Progenitor cell of endocrine pancreas (in vitro differentiated cells): ENCODE results near the gene STXBP5. TPM values are rescaled to one million over a fixed set of nuclear protein-coding genes. Genes with fewer than 3 reads are reported as not detected.

ENCODE experiments used
- DNase-seq: peaks from one replicate; pipeline ENCODE4 v3.0.0; 2021; ENCODE audit warnings: low spot score; ENCODE audit not compliant: unreplicated experiment
- H3K27ac Mint-ChIP-seq: 2 replicates; pipeline ENCODE4 v1.8.0; 2021; ENCODE audit warnings: mild to moderate bottlenecking, moderate library complexity, mixed read lengths
- H3K27me3 Mint-ChIP-seq: 2 replicates; pipeline ENCODE4 v1.8.0; 2021; ENCODE audit warnings: mixed read lengths
- H3K36me3 Mint-ChIP-seq: 2 replicates; pipeline ENCODE4 v1.8.0; 2022; ENCODE audit warnings: mixed read lengths; ENCODE audit not compliant: insufficient read depth
- H3K4me1 Mint-ChIP-seq: 2 replicates; pipeline ENCODE4 v1.8.0; 2021; ENCODE audit warnings: low read depth, mixed read lengths
- H3K4me3 Mint-ChIP-seq: 2 replicates; pipeline ENCODE4 v1.8.0; 2021; ENCODE audit warnings: low read depth, mild to moderate bottlenecking, moderate library complexity, mixed read lengths
- H3K9me3 Mint-ChIP-seq: 2 replicates; pipeline ENCODE4 v1.8.0; 2021; ENCODE audit warnings: low read depth, mixed read lengths
- CTCF ChIP-seq: fragments of 200-600 bp; sonication (generic); IDR thresholded peaks from one replicate; pipeline ENCODE4 v1.5.0; 2021; ENCODE audit warnings: antibody characterized with exemption, mild to moderate bottlenecking; ENCODE audit not compliant: unreplicated experiment
- total RNA-seq: library from RNA; stranded (reverse); gene quantifications from 2 replicates; pipeline ENCODE4 v1.2.1, GENCODE V29; 2021

The STXBP5 gene
- total RNA-seq, 1 donor from 2014 or later, result 43.0 TPM

DNA sequence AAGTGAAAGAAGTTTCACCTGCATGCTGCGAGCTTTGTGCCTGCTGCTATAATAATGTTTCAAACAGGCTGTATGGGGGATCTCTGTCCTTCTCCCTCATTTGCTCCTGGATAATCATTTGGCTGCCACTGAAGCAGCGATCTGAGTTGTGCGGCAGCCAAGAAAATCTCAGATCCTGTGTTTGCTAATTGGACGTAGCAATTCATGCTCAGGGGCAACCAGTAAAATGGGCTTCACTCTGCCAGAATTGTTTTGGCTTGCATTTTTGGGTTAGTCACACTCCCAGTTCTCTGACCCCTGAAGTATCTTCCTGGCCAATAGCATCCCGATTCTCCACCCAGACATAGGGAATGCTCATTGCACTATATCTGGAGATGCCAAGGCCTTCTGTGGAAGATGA is 13.7 kb upstream of the STXBP5 start:
- no peak for TF ChIP-seq CTCF
- no peaks in the 10 kb centered on the region for H3K27me3 Mint-ChIP-seq
- peaks cover 6% of the 10 kb centered on the region for H3K4me1 Mint-ChIP-seq
- no peak for DNase-seq
- no peaks in the 10 kb centered on the region for H3K9me3 Mint-ChIP-seq
- no peaks in the 10 kb centered on the region for H3K36me3 Mint-ChIP-seq
- H3K4me3 Mint-ChIP-seq, result no peak overlapping the region
- H3K27ac Mint-ChIP-seq, result no peak overlapping the region

DNA sequence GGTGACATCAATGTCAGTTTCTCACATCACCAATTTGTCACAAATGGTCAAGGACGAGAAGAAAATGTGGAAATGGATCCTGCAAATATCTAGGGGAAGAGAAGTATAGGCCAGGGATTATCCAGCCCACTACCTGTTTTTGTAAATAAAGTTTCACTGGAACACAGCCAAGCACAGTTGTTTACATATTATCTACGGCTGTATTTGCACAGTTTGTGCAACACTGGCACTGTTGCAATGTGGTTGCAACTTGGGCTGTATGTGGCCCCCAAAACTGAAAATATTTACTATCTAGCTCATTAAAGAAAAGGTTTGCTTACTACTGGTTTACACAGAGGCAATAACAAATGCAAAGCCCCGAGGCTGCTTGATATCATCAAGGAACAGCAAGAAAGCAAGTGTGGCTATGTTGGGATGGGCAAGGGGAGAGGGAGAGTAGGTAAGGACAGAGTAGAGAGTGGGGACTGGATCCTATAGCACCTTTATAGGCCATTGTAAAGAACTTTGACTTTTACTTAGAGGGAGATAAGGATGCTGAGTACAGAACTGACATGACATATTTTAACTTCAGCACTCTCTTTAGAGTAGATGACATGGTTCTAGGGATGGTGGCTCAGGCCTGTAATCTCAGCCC is 11.8 kb upstream of the STXBP5 start:
- DNase-seq, result no peak
- TF ChIP-seq CTCF, result no peak
- H3K4me1 Mint-ChIP-seq, result peaks cover 6% of the 10 kb centered on the region
- no peaks in the 10 kb centered on the region for H3K27me3 Mint-ChIP-seq
- no peaks in the 10 kb centered on the region for H3K9me3 Mint-ChIP-seq
- no peak overlapping the region for H3K4me3 Mint-ChIP-seq
- no peaks in the 10 kb centered on the region for H3K36me3 Mint-ChIP-seq
- no peak overlapping the region for H3K27ac Mint-ChIP-seq

GRCh38 chr6:147194652-147195411 is 9.4 kb upstream of the STXBP5 start:
- Mint-ChIP-seq H3K36me3 (no peaks in the 10 kb centered on the region), H3K9me3 (no peaks in the 10 kb centered on the region), H3K4me1 (peaks cover 6% of the 10 kb centered on the region), H3K27me3 (no peaks in the 10 kb centered on the region), H3K4me3 (no peak overlapping the region), H3K27ac (no peak overlapping the region)
- TF ChIP-seq CTCF, result no peak
- DNase-seq, result no peak

DNA sequence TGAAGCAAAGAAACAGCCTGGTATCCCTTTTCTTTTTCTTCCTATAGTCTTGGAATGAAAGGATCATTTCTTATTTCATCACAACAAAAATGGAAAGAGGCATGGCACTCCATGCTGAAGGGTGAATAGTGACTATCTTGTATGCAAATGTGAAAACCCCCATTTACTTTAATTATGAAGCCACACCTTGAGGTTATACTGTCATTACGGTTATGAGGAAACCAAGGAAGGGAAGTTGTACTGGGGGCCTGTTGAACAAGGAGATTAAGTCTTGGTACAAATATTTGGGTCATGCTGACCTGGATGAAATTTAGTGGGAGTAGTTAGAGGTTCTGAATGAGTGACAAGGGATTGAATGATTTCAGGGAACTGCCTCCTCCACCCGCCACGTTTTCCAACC is 8.7 kb upstream of the STXBP5 start:
- no peak for DNase-seq
- no peak overlapping the region for H3K4me3 Mint-ChIP-seq
- no peak overlapping the region for H3K27ac Mint-ChIP-seq
- H3K27me3 Mint-ChIP-seq, result no peaks in the 10 kb centered on the region
- H3K9me3 Mint-ChIP-seq, result no peaks in the 10 kb centered on the region
- no peaks in the 10 kb centered on the region for H3K36me3 Mint-ChIP-seq
- no peak for TF ChIP-seq CTCF
- H3K4me1 Mint-ChIP-seq, result peaks cover 6% of the 10 kb centered on the region

- Mint-ChIP-seq H3K27ac (no peak overlapping the region), H3K36me3 (no peaks in the 10 kb centered on the region), H3K27me3 (no peaks in the 10 kb centered on the region), H3K4me3 (no peak overlapping the region), H3K9me3 (no peaks in the 10 kb centered on the region), H3K4me1 (peaks cover 6% of the 10 kb centered on the region)
- no peak for DNase-seq
- no peak for TF ChIP-seq CTCF
Observed at GRCh38 chr6:147195987-147196386, 8.2 kb upstream of the STXBP5 start.
